ENCODE measurements around the gene RAB21.
"Not testable (repeated sequence)": the region's sequence is repeated elsewhere in the genome, so short reads cannot be mapped to it uniquely, and the experiment has no call there.

The RAB21 gene

GRCh38 chr12:71799106-71799505, 44.4 kb downstream of the RAB21 start:
- Histone ChIP-seq H3K4me1 (ENCODE audit: control insufficient read depth, insufficient read depth, low read length) (no peaks in the 10 kb centered on the region), H3K9ac (ENCODE audit: low read length) (no peak overlapping the region), H3K27ac (ENCODE audit: low read depth, low read length) (no peak overlapping the region), H3K4me3 (ENCODE audit: low read depth, low read length) (no peak overlapping the region), H3K9me3 (ENCODE audit: control insufficient read depth, insufficient read depth, low read depth, low read length) (no peaks in the 10 kb centered on the region), H3K36me3 (ENCODE audit: control insufficient read depth, insufficient read depth, low read length) (no peaks in the 10 kb centered on the region), H3K27me3 (ENCODE audit: control insufficient read depth, insufficient read depth, low read length) (no peaks in the 10 kb centered on the region)

- H3K9me3 ChIP-seq (ENCODE audit: control insufficient read depth, insufficient read depth, low read depth, low read length): no peaks in the 10 kb centered on the region
- no peak overlapping the region for H3K4me3 ChIP-seq (ENCODE audit: low read depth, low read length)
- H3K27me3 ChIP-seq (ENCODE audit: control insufficient read depth, insufficient read depth, low read length): no peaks in the 10 kb centered on the region
- H3K9ac ChIP-seq (ENCODE audit: low read length): no peak overlapping the region
- H3K27ac ChIP-seq (ENCODE audit: low read depth, low read length): no peak overlapping the region
- H3K4me1 ChIP-seq (ENCODE audit: control insufficient read depth, insufficient read depth, low read length): no peaks in the 10 kb centered on the region
- H3K36me3 ChIP-seq (ENCODE audit: control insufficient read depth, insufficient read depth, low read length): no peaks in the 10 kb centered on the region
Measured at GRCh38 chr12:71800177-71800576, 45.5 kb downstream of the RAB21 start.

GRCh38 chr12:71804505-71804904, 49.8 kb downstream of the RAB21 start:
- H3K9me3 ChIP-seq (ENCODE audit: control insufficient read depth, insufficient read depth, low read depth, low read length): no peaks in the 10 kb centered on the region
- H3K4me3 ChIP-seq (ENCODE audit: low read depth, low read length): peak overlapping the region; percentile 18; the same call in 1 of the 2 replicates
- no peak overlapping the region for H3K27ac ChIP-seq (ENCODE audit: low read depth, low read length)
- no peaks in the 10 kb centered on the region for H3K4me1 ChIP-seq (ENCODE audit: control insufficient read depth, insufficient read depth, low read length)
- H3K36me3 ChIP-seq (ENCODE audit: control insufficient read depth, insufficient read depth, low read length): no peaks in the 10 kb centered on the region
- H3K9ac ChIP-seq (ENCODE audit: low read length): no peak overlapping the region
- H3K27me3 ChIP-seq (ENCODE audit: control insufficient read depth, insufficient read depth, low read length): no peaks in the 10 kb centered on the region

DNA sequence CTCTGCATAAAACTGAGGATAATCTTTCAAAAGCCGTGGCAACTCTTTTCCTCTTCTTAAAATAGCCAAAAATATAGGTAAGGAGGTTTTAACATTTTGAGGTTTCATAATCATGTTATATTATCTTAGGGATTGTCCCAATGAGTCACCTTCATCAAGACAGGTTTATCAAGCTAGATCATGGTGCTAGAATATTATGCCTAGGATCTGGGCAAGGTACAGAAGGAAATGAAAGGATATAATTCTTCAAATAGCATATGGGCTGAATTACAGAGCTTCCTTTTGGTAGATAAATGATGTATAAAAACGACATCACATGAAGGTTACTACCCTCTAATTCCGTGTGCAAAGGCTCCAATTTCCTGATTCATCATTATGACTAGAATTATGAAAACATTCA, 56.3 kb downstream of the RAB21 start:
- no peaks in the 10 kb centered on the region for H3K9me3 ChIP-seq (ENCODE audit: control insufficient read depth, insufficient read depth, low read depth, low read length)
- H3K9ac ChIP-seq (ENCODE audit: low read length): no peak overlapping the region
- H3K36me3 ChIP-seq (ENCODE audit: control insufficient read depth, insufficient read depth, low read length): no peaks in the 10 kb centered on the region
- no peaks in the 10 kb centered on the region; the same call in 1 of the 2 replicates for H3K27me3 ChIP-seq (ENCODE audit: control insufficient read depth, insufficient read depth, low read length)
- H3K4me3 ChIP-seq (ENCODE audit: low read depth, low read length): no peak overlapping the region
- no peaks in the 10 kb centered on the region for H3K4me1 ChIP-seq (ENCODE audit: control insufficient read depth, insufficient read depth, low read length)
- H3K27ac ChIP-seq (ENCODE audit: low read depth, low read length): no peak overlapping the region

GRCh38 chr12:71815242-71815641, 60.6 kb downstream of the RAB21 start:
- H3K4me3 ChIP-seq (ENCODE audit: low read depth, low read length); H3K27ac ChIP-seq (ENCODE audit: low read depth, low read length); H3K27me3 ChIP-seq (ENCODE audit: control insufficient read depth, insufficient read depth, low read length); H3K4me1 ChIP-seq (ENCODE audit: control insufficient read depth, insufficient read depth, low read length); H3K9me3 ChIP-seq (ENCODE audit: control insufficient read depth, insufficient read depth, low read depth, low read length); H3K9ac ChIP-seq (ENCODE audit: low read length); H3K36me3 ChIP-seq (ENCODE audit: control insufficient read depth, insufficient read depth, low read length): not testable (repeated sequence)

DNA sequence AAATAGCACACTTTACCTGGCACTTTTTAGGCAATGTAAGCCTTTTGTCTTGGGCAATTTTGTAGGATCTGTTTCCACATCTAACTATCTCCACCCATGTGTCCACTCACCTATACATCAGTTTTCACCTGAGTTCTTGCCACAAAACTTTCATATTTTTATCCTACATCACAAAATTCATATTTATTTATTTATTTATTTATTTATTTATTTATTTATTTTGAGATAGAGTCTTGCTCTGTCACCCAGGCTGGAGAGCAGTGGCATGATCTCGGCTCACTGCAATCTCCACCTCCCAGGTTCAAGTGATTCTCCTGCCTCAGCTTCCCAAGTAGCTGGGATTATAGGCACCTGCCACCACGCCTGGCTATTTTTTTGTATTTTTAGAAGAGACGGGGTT, 67.4 kb downstream of the RAB21 start:
- not testable (repeated sequence) for H3K27me3 ChIP-seq (ENCODE audit: control insufficient read depth, insufficient read depth, low read length); H3K36me3 ChIP-seq (ENCODE audit: control insufficient read depth, insufficient read depth, low read length); H3K4me1 ChIP-seq (ENCODE audit: control insufficient read depth, insufficient read depth, low read length); H3K27ac ChIP-seq (ENCODE audit: low read depth, low read length); H3K4me3 ChIP-seq (ENCODE audit: low read depth, low read length); H3K9me3 ChIP-seq (ENCODE audit: control insufficient read depth, insufficient read depth, low read depth, low read length); H3K9ac ChIP-seq (ENCODE audit: low read length)

- Histone ChIP-seq H3K27ac (ENCODE audit: low read depth, low read length) (no peak overlapping the region), H3K36me3 (ENCODE audit: control insufficient read depth, insufficient read depth, low read length) (no peaks in the 10 kb centered on the region), H3K27me3 (ENCODE audit: control insufficient read depth, insufficient read depth, low read length) (no peaks in the 10 kb centered on the region), H3K4me3 (ENCODE audit: low read depth, low read length) (no peak overlapping the region), H3K9ac (ENCODE audit: low read length) (no peak overlapping the region), H3K9me3 (ENCODE audit: control insufficient read depth, insufficient read depth, low read depth, low read length) (no peaks in the 10 kb centered on the region), H3K4me1 (ENCODE audit: control insufficient read depth, insufficient read depth, low read length) (no peaks in the 10 kb centered on the region)
Measured at GRCh38 chr12:71828813-71829212, 74.2 kb downstream of the RAB21 start.

DNA sequence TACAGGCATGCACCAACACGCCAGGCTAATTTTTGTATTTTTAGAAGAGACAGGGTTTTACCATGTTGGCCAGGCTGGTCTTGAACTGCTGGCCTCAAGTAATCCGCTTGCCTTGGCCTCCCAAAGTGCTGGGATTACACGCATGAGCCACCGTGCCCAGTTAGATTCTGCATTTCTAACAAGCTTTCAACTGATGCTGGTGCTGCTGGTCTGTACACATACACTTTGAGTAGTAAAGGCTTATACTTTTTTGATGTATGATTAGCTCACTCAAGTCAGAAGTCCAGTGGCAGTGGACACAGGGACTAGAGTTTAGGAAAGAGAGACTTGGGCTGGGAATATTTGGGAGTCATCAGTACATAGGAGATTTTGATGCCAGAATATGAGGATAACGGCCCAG, 82.7 kb downstream of the RAB21 start:
- H3K9ac ChIP-seq (ENCODE audit: low read length): no peak overlapping the region
- H3K4me3 ChIP-seq (ENCODE audit: low read depth, low read length): no peak overlapping the region
- H3K27me3 ChIP-seq (ENCODE audit: control insufficient read depth, insufficient read depth, low read length): no peaks in the 10 kb centered on the region
- H3K27ac ChIP-seq (ENCODE audit: low read depth, low read length): no peak overlapping the region
- no peaks in the 10 kb centered on the region for H3K9me3 ChIP-seq (ENCODE audit: control insufficient read depth, insufficient read depth, low read depth, low read length)
- 0 out of 2 replicates have a peak, but pooled peaks cover 3% of the 10 kb centered on the region for H3K4me1 ChIP-seq (ENCODE audit: control insufficient read depth, insufficient read depth, low read length)
- no peaks in the 10 kb centered on the region for H3K36me3 ChIP-seq (ENCODE audit: control insufficient read depth, insufficient read depth, low read length)

DNA sequence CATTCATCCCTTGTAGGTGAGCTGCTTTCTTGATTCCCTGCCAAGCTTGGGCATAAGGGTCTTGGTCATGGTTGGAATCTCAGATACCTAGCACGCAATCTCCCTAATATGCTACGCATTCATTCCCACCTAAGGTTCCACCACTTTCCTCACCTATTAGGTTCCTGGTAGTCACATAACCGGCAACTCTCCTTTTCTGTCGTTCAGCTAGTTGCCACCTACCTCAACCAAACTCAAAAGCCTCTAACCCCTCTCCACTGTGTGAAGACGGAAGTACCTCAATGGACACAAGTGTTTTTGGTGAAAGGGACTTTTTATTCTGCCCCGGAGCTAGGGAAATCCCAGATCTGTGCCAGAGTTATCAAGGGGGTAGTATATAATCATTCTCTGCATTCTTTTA, 83.6 kb downstream of the RAB21 start:
- H3K27ac ChIP-seq (ENCODE audit: low read depth, low read length): no peak overlapping the region
- no peak overlapping the region for H3K4me3 ChIP-seq (ENCODE audit: low read depth, low read length)
- H3K9ac ChIP-seq (ENCODE audit: low read length): no peak overlapping the region
- 0 out of 2 replicates have a peak, but pooled peaks cover 3% of the 10 kb centered on the region for H3K4me1 ChIP-seq (ENCODE audit: control insufficient read depth, insufficient read depth, low read length)
- no peaks in the 10 kb centered on the region for H3K9me3 ChIP-seq (ENCODE audit: control insufficient read depth, insufficient read depth, low read depth, low read length)
- H3K36me3 ChIP-seq (ENCODE audit: control insufficient read depth, insufficient read depth, low read length): no peaks in the 10 kb centered on the region
- H3K27me3 ChIP-seq (ENCODE audit: control insufficient read depth, insufficient read depth, low read length): no peaks in the 10 kb centered on the region

GRCh38 chr12:71838676-71839075, 84.0 kb downstream of the RAB21 start:
- Histone ChIP-seq H3K27me3 (ENCODE audit: control insufficient read depth, insufficient read depth, low read length) (no peaks in the 10 kb centered on the region), H3K36me3 (ENCODE audit: control insufficient read depth, insufficient read depth, low read length) (no peaks in the 10 kb centered on the region), H3K9ac (ENCODE audit: low read length) (no peak overlapping the region), H3K4me1 (ENCODE audit: control insufficient read depth, insufficient read depth, low read length) (0 out of 2 replicates have a peak, but pooled peaks cover 3% of the 10 kb centered on the region), H3K9me3 (ENCODE audit: control insufficient read depth, insufficient read depth, low read depth, low read length) (no peaks in the 10 kb centered on the region), H3K27ac (ENCODE audit: low read depth, low read length) (no peak overlapping the region), H3K4me3 (ENCODE audit: low read depth, low read length) (no peak overlapping the region)

- Histone ChIP-seq H3K36me3 (ENCODE audit: control insufficient read depth, insufficient read depth, low read length) (no peaks in the 10 kb centered on the region), H3K9me3 (ENCODE audit: control insufficient read depth, insufficient read depth, low read depth, low read length) (no peaks in the 10 kb centered on the region), H3K4me3 (ENCODE audit: low read depth, low read length) (peak overlapping the region; percentile 69), H3K4me1 (ENCODE audit: control insufficient read depth, insufficient read depth, low read length) (peaks cover 6% of the 10 kb centered on the region; the same call in 1 of the 2 replicates), H3K9ac (ENCODE audit: low read length) (peak overlapping the region; percentile 60), H3K27ac (ENCODE audit: low read depth, low read length) (peak overlapping the region; percentile 13; the same call in 1 of the 2 replicates), H3K27me3 (ENCODE audit: control insufficient read depth, insufficient read depth, low read length) (no peaks in the 10 kb centered on the region)
Measured at GRCh38 chr12:71840231-71840847, 85.7 kb downstream of the RAB21 start.
